Immature natural killer cell (primary cell): ENCODE measurements around the gene GABRP. TPM values are rescaled to one million over a fixed set of nuclear protein-coding genes. Genes with fewer than 3 reads are reported as not detected.

ENCODE experiments used
- DNase-seq, 3 donors: peaks; one replicate each; pipeline ENCODE4 v3.0.0; 2022; ENCODE audit warnings: mixed read lengths in 1 of 3
- H3K27ac Mint-ChIP-seq, 6 donors: one replicate each; pipeline ENCODE4 v1.8.0; 2020; ENCODE audit warnings: mixed read lengths in 6 of 6, mild to moderate bottlenecking in 5 of 6, inconsistent platforms in 4 of 6, moderate library complexity in 3 of 6
- H3K27me3 Mint-ChIP-seq, 3 donors: one replicate each; pipeline ENCODE4 v1.8.0; 2020 to 2021; ENCODE audit warnings: low read depth in 3 of 3, mild to moderate bottlenecking in 3 of 3, mixed read lengths in 3 of 3, moderate library complexity in 3 of 3, inconsistent platforms in 1 of 3
- H3K36me3 Mint-ChIP-seq, 3 donors: one replicate each; pipeline ENCODE4 v1.8.0; 2020; ENCODE audit warnings: mixed read lengths in 3 of 3, inconsistent platforms in 2 of 3, mild to moderate bottlenecking in 2 of 3
- H3K4me1 Mint-ChIP-seq, 2 donors: one replicate each; pipeline ENCODE4 v1.8.0; 2020; ENCODE audit warnings: inconsistent platforms in 2 of 2, mild to moderate bottlenecking in 2 of 2, mixed read lengths in 2 of 2, moderate library complexity in 1 of 2
- H3K4me3 Mint-ChIP-seq, 5 donors: one replicate each; pipeline ENCODE4 v1.8.0; 2020; ENCODE audit warnings: mild to moderate bottlenecking in 5 of 5, mixed read lengths in 5 of 5, inconsistent platforms in 3 of 5, moderate library complexity in 3 of 5
- H3K9me3 Mint-ChIP-seq, 6 donors: one replicate each; pipeline ENCODE4 v1.8.0; 2020; ENCODE audit warnings: mild to moderate bottlenecking in 6 of 6, mixed read lengths in 6 of 6, inconsistent platforms in 4 of 6, moderate library complexity in 3 of 6
- polyA plus RNA-seq, 3 donors: library from polyadenylated mRNA; unstranded; fragments of 300-500 nt; fragmentation: Illumina TruSeq; gene quantifications; one replicate each; pipeline ENCODE4 v1.2.3, GENCODE V29; 2021

GABRP gene
- not detected for polyA plus RNA-seq

DNA sequence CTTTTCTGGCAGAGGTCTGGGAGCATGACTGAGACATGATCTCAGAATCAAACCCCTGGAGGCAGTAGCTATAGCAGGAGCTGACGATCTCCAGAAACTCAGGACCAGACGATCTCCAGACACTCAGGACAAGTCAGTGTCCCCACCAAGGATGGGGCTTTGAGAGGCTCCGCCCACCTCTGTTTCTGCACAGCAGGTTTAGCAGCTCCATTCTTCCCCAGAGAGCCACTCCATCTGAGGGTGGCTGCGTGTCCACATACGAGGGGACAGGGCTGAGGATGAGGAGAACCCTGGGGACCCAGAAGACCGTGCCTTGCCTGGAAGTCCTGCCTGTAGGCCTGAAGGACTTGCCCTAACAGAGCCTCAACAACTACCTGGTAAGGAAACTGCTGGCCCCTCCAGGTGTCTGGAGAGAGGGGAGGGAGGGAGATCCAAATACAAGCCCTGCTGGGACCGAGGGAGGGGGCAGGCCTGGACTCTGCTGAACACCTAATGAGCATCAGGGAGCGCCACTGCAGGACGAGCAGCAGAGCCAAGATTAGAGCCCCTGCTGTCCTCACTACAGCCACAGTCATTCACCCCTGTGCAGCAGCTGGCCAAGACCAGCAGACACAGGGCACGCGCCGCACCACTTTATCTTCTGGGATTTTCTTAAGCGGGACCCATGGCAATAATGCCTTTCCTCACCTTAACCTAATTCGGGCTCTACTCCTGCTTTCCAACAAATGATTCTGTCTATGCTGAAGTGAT lies at the start of gene GABRP:
Gene GABRP, plus strand, starts transcription at position 228 of the 750 bp plus-strand sequence. CDS start 4,891 bp downstream, outside the sequence.
- Mint-ChIP-seq H3K36me3 (no peaks in the 10 kb centered on the region), H3K27ac (no peak within 1 kb of the TSS), H3K4me3 (no peak within 1 kb of the TSS), H3K4me1 (no peaks in the 10 kb centered on the region), H3K9me3 (no peaks in the 10 kb centered on the region), H3K27me3 (peaks cover 2 to 7% (median 3%) of the 10 kb centered on the region in 3 donors)
- no peak for DNase-seq

- Mint-ChIP-seq H3K27ac (no peak overlapping the region), H3K4me3 (no peak overlapping the region), H3K4me1 (no peaks in the 10 kb centered on the region), H3K36me3 (peaks cover 0 to 4% (median 0%) of the 10 kb centered on the region in 3 donors), H3K27me3 (peaks cover 0 to 7% (median 6%) of the 10 kb centered on the region in 3 donors), H3K9me3 (peaks cover 0 to 12% (median 5%) of the 10 kb centered on the region in 6 donors)
- DNase-seq, result no peak
These were observed 46.6 kb upstream of the GABRP start for GRCh38 chr5:170736966-170737365.

DNA sequence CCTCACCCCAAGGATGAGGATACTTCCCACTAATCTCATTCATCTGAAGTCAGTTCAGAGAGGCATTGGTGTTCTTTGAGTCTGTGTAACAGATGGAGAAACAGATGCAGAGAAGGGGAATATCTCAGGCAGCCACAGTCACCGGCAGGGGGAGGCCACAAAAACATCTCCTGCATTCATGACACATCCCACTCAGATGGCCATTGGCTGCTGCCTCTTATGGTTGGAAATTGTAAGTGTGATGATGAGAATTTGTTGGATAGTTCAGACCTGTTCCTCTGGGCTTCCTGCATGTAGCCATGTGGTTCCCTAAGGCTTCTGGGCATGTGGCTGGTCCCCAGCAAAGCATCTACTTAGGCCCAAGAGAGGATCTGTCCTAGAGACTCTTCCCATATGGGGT lies 45.9 kb upstream of the GABRP start:
- H3K27me3 Mint-ChIP-seq, result peaks cover 0 to 8% (median 7%) of the 10 kb centered on the region in 3 donors
- no peak for DNase-seq
- peaks cover 0 to 12% (median 5%) of the 10 kb centered on the region in 6 donors for H3K9me3 Mint-ChIP-seq
- H3K27ac Mint-ChIP-seq, result no peak overlapping the region
- H3K4me1 Mint-ChIP-seq, result no peaks in the 10 kb centered on the region
- H3K4me3 Mint-ChIP-seq, result no peak overlapping the region
- peaks cover 0 to 4% (median 0%) of the 10 kb centered on the region in 3 donors for H3K36me3 Mint-ChIP-seq

DNA sequence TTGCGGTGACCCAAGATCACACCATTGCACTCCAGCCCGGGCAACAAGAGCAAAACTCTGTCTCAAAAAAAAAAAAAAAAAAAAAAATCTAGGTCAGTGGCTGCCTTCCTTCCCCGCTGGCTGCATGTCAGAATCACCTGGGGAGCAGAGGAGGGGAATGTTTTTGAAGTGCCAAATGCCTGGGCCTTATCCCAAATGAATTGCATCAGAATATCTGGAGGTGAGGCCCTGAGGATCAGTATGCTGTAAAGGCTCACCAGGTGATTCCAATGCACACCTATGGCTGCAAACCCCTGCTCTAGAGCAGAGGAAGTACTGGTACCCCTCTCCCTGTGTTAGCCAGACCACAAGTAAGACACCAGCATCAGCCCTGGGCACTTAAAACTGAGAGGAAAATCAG lies 44.7 kb upstream of the GABRP start:
- Mint-ChIP-seq H3K27me3 (peaks cover 1 to 12% (median 4%) of the 10 kb centered on the region in 3 donors), H3K36me3 (peaks cover 0 to 4% (median 0%) of the 10 kb centered on the region in 3 donors), H3K4me1 (no peaks in the 10 kb centered on the region), H3K4me3 (no peak overlapping the region), H3K9me3 (peaks cover 0 to 12% (median 5%) of the 10 kb centered on the region in 6 donors), H3K27ac (no peak overlapping the region)
- no peak for DNase-seq

GRCh38 chr5:170739446-170739845 lies 44.1 kb upstream of the GABRP start:
- no peak overlapping the region for H3K27ac Mint-ChIP-seq
- peaks cover 0 to 4% (median 0%) of the 10 kb centered on the region in 3 donors for H3K36me3 Mint-ChIP-seq
- no peak overlapping the region for H3K4me3 Mint-ChIP-seq
- peaks cover 2 to 5% of the 10 kb centered on the region in 2 donors for H3K4me1 Mint-ChIP-seq
- no peak for DNase-seq
- peaks cover 1 to 16% (median 4%) of the 10 kb centered on the region in 3 donors for H3K27me3 Mint-ChIP-seq
- H3K9me3 Mint-ChIP-seq, result peaks cover 0 to 12% (median 5%) of the 10 kb centered on the region in 6 donors

GRCh38 chr5:170740551-170741205 lies 42.8 kb upstream of the GABRP start:
- peaks cover 2 to 5% of the 10 kb centered on the region in 2 donors for H3K4me1 Mint-ChIP-seq
- peaks cover 1 to 16% (median 4%) of the 10 kb centered on the region in 3 donors for H3K27me3 Mint-ChIP-seq
- no peaks in the 10 kb centered on the region for H3K36me3 Mint-ChIP-seq
- no peak overlapping the region for H3K27ac Mint-ChIP-seq
- H3K9me3 Mint-ChIP-seq, result peaks cover 0 to 7% (median 3%) of the 10 kb centered on the region in 6 donors
- no peak overlapping the region for H3K4me3 Mint-ChIP-seq
- no peak for DNase-seq

GRCh38 chr5:170741801-170742200 lies 41.7 kb upstream of the GABRP start:
- Mint-ChIP-seq H3K36me3 (no peaks in the 10 kb centered on the region), H3K27ac (no peak overlapping the region), H3K4me3 (no peak overlapping the region), H3K4me1 (peaks cover 2 to 5% of the 10 kb centered on the region in 2 donors), H3K27me3 (peaks cover 1 to 15% (median 4%) of the 10 kb centered on the region in 3 donors), H3K9me3 (peaks cover 0 to 2% (median 0%) of the 10 kb centered on the region in 6 donors)
- DNase-seq, result no peak

- Mint-ChIP-seq H3K27ac (no peak overlapping the region), H3K27me3 (peaks cover 1 to 19% (median 4%) of the 10 kb centered on the region in 3 donors), H3K4me1 (peaks cover 2 to 5% of the 10 kb centered on the region in 2 donors), H3K4me3 (no peak overlapping the region), H3K9me3 (peaks cover 0 to 2% (median 0%) of the 10 kb centered on the region in 6 donors), H3K36me3 (no peaks in the 10 kb centered on the region)
- DNase-seq, result no peak
These were observed 39.7 kb upstream of the GABRP start for GRCh38 chr5:170743876-170744212.

DNA sequence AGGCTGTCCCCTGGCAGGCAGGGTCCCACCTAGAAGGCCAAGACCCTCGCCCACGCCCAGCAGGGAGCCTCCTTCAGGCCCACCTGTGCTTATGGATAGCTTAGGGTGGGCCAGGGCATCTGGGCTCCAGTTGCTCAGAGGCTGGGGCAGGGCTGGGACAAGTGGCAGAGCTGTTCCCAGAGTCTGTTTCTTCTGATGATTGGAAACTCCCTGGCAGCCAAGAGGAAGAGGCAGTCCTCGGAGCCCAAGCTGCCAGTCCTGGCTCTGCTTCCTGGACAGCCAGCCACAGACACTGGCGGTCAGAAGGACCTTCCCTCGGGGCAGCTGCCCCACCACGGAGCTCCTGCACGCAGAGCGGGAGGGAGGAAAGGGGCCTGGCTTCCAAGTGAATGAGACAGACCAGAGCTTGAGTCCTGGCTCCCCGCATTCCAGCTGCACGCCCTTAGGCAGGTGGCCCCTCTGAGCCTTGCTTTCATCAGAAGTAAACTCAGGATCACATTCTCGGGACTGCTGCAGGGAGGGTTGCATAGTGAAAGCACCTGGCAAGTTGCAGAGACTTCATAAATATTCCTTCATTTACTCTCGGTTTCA lies 37.9 kb upstream of the GABRP start:
- Mint-ChIP-seq H3K27me3 (peaks cover 1 to 24% (median 4%) of the 10 kb centered on the region in 3 donors), H3K4me3 (no peak overlapping the region), H3K4me1 (peaks cover 2 to 5% of the 10 kb centered on the region in 2 donors), H3K36me3 (no peaks in the 10 kb centered on the region), H3K9me3 (peaks cover 0 to 2% (median 0%) of the 10 kb centered on the region in 6 donors), H3K27ac (no peak overlapping the region)
- DNase-seq, result no peak

DNA sequence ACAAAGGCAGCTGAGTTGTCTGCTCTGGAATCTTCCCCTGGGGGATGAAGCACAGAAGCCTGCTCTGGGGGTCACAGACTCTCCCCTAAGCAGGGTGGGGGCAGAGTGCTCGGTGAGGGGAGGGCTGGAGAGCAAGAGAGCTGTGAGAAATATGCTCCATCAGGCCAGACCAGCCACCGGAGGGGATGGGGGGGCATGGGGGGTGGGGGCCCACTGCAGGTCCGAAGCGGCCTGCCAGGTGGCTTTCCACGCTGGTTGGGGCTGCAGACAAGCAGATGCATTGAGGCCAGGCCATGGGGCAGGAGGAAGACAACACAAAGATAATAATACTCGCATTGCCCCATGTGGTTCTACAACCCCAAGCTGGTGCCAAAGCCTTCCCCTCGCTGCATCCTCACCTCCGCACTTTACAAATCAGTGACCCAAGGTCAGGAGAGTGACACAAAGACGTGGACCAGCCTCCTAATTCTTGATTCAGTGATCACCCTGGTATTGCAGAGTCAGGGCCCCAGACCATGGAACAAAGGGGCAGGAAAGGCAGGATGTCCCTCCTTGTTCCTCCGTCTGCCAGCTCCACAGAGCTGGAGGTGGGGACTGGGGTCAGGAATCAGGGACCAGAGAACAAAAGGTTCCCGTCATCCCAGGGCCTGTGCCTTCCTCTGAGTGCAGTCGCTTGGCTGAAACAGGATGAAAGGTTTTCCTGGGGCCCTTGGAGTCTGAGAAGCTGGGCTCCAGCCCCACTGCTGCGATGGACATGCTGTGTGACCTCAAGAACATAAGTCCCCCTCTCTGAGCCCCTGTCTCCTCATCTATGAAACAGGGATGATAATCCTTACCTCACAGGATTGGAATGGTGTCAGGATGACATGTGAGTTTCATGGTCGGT lies 37.2 kb upstream of the GABRP start:
- Mint-ChIP-seq H3K4me3 (no peak overlapping the region), H3K27me3 (peaks cover 1 to 26% (median 4%) of the 10 kb centered on the region in 3 donors), H3K27ac (no peak overlapping the region), H3K36me3 (no peaks in the 10 kb centered on the region), H3K9me3 (peaks cover 0 to 2% (median 0%) of the 10 kb centered on the region in 6 donors), H3K4me1 (peaks cover 2 to 5% of the 10 kb centered on the region in 2 donors)
- no peak for DNase-seq

DNA sequence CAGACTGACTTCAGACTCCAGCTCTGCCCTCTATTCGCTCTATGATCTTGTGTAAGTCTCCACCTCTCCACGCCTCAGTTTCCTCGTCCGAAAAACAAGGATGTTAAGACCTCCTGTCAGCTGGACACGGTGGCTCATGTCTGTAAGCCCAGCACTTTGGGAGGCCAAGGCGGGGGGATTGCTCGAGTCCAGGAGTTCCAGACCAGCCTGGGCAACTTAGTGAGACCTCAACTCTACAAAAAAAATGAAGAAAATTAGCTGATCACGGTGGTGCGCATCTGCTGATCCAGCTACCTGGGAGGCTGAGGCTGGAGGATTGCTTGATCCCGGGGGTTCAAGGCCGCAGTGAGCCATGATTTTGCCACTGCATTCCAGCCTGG lies 36.6 kb upstream of the GABRP start:
- peaks cover 0 to 2% (median 0%) of the 10 kb centered on the region in 6 donors for H3K9me3 Mint-ChIP-seq
- H3K4me3 Mint-ChIP-seq, result no peak overlapping the region
- H3K36me3 Mint-ChIP-seq, result no peaks in the 10 kb centered on the region
- H3K27me3 Mint-ChIP-seq, result peaks cover under 1 to 24% (median 4%) of the 10 kb centered on the region in 3 donors
- DNase-seq, result no peak
- H3K27ac Mint-ChIP-seq, result no peak overlapping the region
- H3K4me1 Mint-ChIP-seq, result peaks cover 2 to 5% of the 10 kb centered on the region in 2 donors

DNA sequence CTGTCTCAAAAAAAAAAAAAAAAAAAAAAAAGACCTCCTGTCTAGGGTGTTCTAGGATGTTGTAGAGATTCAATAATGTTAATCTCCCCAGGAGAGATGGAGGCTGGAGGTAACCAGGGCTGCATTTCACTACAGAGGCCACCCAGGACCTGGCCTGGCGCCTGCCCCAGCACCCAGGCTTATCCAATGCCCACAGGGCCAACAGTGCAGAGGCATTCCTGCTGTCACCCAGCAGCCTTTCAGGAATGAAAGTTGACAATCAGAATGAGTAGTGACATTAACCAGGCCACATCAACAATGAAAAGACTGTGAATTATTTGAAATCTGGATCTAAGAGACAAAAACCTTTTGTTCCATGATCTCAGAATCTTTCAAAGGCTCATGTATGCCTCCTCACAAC lies 36.2 kb upstream of the GABRP start:
- peaks cover 0 to 2% (median 0%) of the 10 kb centered on the region in 6 donors for H3K9me3 Mint-ChIP-seq
- H3K36me3 Mint-ChIP-seq, result no peaks in the 10 kb centered on the region
- peaks cover 2 to 5% of the 10 kb centered on the region in 2 donors for H3K4me1 Mint-ChIP-seq
- no peak overlapping the region for H3K4me3 Mint-ChIP-seq
- DNase-seq, result no peak
- peaks cover 0 to 21% (median 4%) of the 10 kb centered on the region in 3 donors for H3K27me3 Mint-ChIP-seq
- H3K27ac Mint-ChIP-seq, result no peak overlapping the region

- Mint-ChIP-seq H3K4me1 (peaks cover 2 to 5% of the 10 kb centered on the region in 2 donors), H3K27ac (no peak overlapping the region), H3K4me3 (no peak overlapping the region), H3K36me3 (no peaks in the 10 kb centered on the region), H3K27me3 (peaks cover 0 to 21% (median 4%) of the 10 kb centered on the region in 3 donors), H3K9me3 (peaks cover 0 to 2% (median 0%) of the 10 kb centered on the region in 6 donors)
- DNase-seq, result no peak
These were observed 35.7 kb upstream of the GABRP start for GRCh38 chr5:170747851-170748250.
